ENCODE measurements around the gene NCS1. TPM values are rescaled to one million over a fixed set of nuclear protein-coding genes. Genes with fewer than 3 reads are reported as not detected.

Gene NCS1
- total RNA-seq, 1 donor from 2014 or later, result 44.8 TPM

- H3K4me1 Mint-ChIP-seq, result peaks cover 48% of the 10 kb centered on the region
- H3K27ac Mint-ChIP-seq, result no peak overlapping the region
- no peak for TF ChIP-seq CTCF (IDR thresholded peaks at IDR 0.05; ENCODE audit: unreplicated experiment)
- H3K36me3 Mint-ChIP-seq, result no peaks in the 10 kb centered on the region
- no peaks in the 10 kb centered on the region for H3K9me3 Mint-ChIP-seq
- no peak overlapping the region for H3K4me3 Mint-ChIP-seq
- no peak for DNase-seq (ENCODE audit: low spot score in 2 of 2, unreplicated experiment in 2 of 2)
- H3K27me3 Mint-ChIP-seq (ENCODE audit: low read depth), result no peaks in the 10 kb centered on the region
These were observed 19.5 kb downstream of the NCS1 start for GRCh38 chr9:130191749-130192120.

- H3K27me3 Mint-ChIP-seq (ENCODE audit: low read depth), result no peaks in the 10 kb centered on the region
- H3K4me1 Mint-ChIP-seq, result peaks cover 47% of the 10 kb centered on the region
- peak overlapping the region; percentile 66 for H3K27ac Mint-ChIP-seq
- no peak for DNase-seq (ENCODE audit: low spot score in 2 of 2, unreplicated experiment in 2 of 2)
- TF ChIP-seq CTCF (IDR thresholded peaks at IDR 0.05; ENCODE audit: unreplicated experiment), result no peak
- H3K9me3 Mint-ChIP-seq, result no peaks in the 10 kb centered on the region
- H3K4me3 Mint-ChIP-seq, result no peak overlapping the region
- H3K36me3 Mint-ChIP-seq, result no peaks in the 10 kb centered on the region
These were observed 20.3 kb downstream of the NCS1 start for GRCh38 chr9:130192382-130192999.

GRCh38 chr9:130193103-130193502 is 20.9 kb downstream of the NCS1 start:
- no peak for DNase-seq (ENCODE audit: low spot score in 2 of 2, unreplicated experiment in 2 of 2)
- Mint-ChIP-seq H3K9me3 (no peaks in the 10 kb centered on the region), H3K4me3 (no peak overlapping the region), H3K36me3 (no peaks in the 10 kb centered on the region), H3K27ac (peak overlapping the region; percentile 85), H3K27me3 (ENCODE audit: low read depth) (no peaks in the 10 kb centered on the region), H3K4me1 (peaks cover 43% of the 10 kb centered on the region)
- no peak for TF ChIP-seq CTCF (IDR thresholded peaks at IDR 0.05; ENCODE audit: unreplicated experiment)

- DNase-seq (ENCODE audit: low spot score in 2 of 2, unreplicated experiment in 2 of 2), result no peak
- Mint-ChIP-seq H3K27ac (peak overlapping the region; percentile 85), H3K9me3 (no peaks in the 10 kb centered on the region), H3K4me3 (no peak overlapping the region), H3K27me3 (ENCODE audit: low read depth) (no peaks in the 10 kb centered on the region), H3K4me1 (peaks cover 42% of the 10 kb centered on the region), H3K36me3 (no peaks in the 10 kb centered on the region)
- no peak for TF ChIP-seq CTCF (IDR thresholded peaks at IDR 0.05; ENCODE audit: unreplicated experiment)
These were observed 21.6 kb downstream of the NCS1 start for GRCh38 chr9:130193531-130194377.

- H3K27ac Mint-ChIP-seq, result peak overlapping the region; percentile 39
- no peak for TF ChIP-seq CTCF (IDR thresholded peaks at IDR 0.05; ENCODE audit: unreplicated experiment)
These were observed 22.3 kb downstream of the NCS1 start for GRCh38 chr9:130194378-130194932.

More at GRCh38 chr9:130194378-130194932, 22.3 kb downstream of the NCS1 start:
- H3K4me1 Mint-ChIP-seq, result peaks cover 44% of the 10 kb centered on the region
- H3K36me3 Mint-ChIP-seq, result no peaks in the 10 kb centered on the region
- no peak overlapping the region for H3K4me3 Mint-ChIP-seq
- H3K9me3 Mint-ChIP-seq, result no peaks in the 10 kb centered on the region
- DNase-seq (ENCODE audit: low spot score in 2 of 2, unreplicated experiment in 2 of 2), result no peak
- no peaks in the 10 kb centered on the region for H3K27me3 Mint-ChIP-seq (ENCODE audit: low read depth)

Measured in mesothelial cell of epicardium (in vitro differentiated cells).